Measurements from ENCODE around the gene AK1.
"Not testable (repeated sequence)": the region's sequence is repeated elsewhere in the genome, so short reads cannot be mapped to it uniquely, and the experiment has no call there.

- not testable (repeated sequence) for TF ChIP-seq CTCF (conservative IDR thresholded peaks at IDR 0.05; ENCODE audit: low read depth, low read length); EZH2 (IDR thresholded peaks at IDR 0.05; ENCODE audit: borderline replicate concordance, low read depth, low read length, poor library complexity, severe bottlenecking)
These were observed 40.9 kb downstream of the AK1 start for GRCh38 chr9:127836561-127836960.
